H1 (cell line): ENCODE data around the gene ADCY3. TPM values are rescaled to one million over a fixed set of nuclear protein-coding genes. Genes with fewer than 3 reads are reported as not detected.

Source experiments
- CTCF ChIA-PET: fragments of 300-600 bp; sonication (Branson Sonifier 250); formaldehyde crosslinking; loops from one replicate; lab custom pipeline; 2021; ENCODE audit not compliant: partially characterized antibody; lab: Charles Lee
- POLR2A ChIA-PET: fragments of 300-600 bp; sonication (Branson Sonifier 250); formaldehyde crosslinking; loops from one replicate; lab custom pipeline; 2021; ENCODE audit warnings: inconsistent platforms; ENCODE audit not compliant: partially characterized antibody; lab: Charles Lee
- DNase-seq, 2 experiments: peaks; one replicate each; pipeline versions ENCODE4 v3.0.0 to v3.0.0-alpha.2; 2010 to 2022; ENCODE audit warnings: low spot score in 2 of 2, low read depth in 1 of 2, mixed read lengths in 1 of 2
- FAIRE-seq: peaks from 2 replicates; lab custom pipeline; 2011; peaks lifted over from hg19 to GRCh38; lab: Jason Lieb, UNC
- H2AFZ ChIP-seq: 2 replicates; pipeline ENCODE4 v1.8.1; 2012; ENCODE audit warnings: low read length, inconsistent platforms
- H2AK5ac ChIP-seq: 2 replicates; pipeline ENCODE4 v1.6.1; 2013; ENCODE audit warnings: low read depth, low read length
- H2BK120ac ChIP-seq: replicated peaks from 2 replicates; pipeline ENCODE3; 2013; ENCODE audit warnings: low read depth, low read length, inconsistent platforms
- H2BK12ac ChIP-seq: 2 replicates; pipeline ENCODE4 v1.6.1; 2013; ENCODE audit warnings: low read depth, low read length
- H2BK15ac ChIP-seq: 2 replicates; pipeline ENCODE4 v1.6.1; 2013; ENCODE audit warnings: low read length
- H2BK20ac ChIP-seq: 2 replicates; pipeline ENCODE4 v1.6.1; 2013; ENCODE audit warnings: low read length
- H2BK5ac ChIP-seq: 2 replicates; pipeline ENCODE4 v1.6.1; 2013; ENCODE audit warnings: low read depth, low read length
- H3K14ac ChIP-seq: 2 replicates; pipeline ENCODE4 v1.6.1; 2013; ENCODE audit warnings: inconsistent platforms; ENCODE audit not compliant: insufficient read length
- H3K18ac ChIP-seq: 2 replicates; pipeline ENCODE4 v1.6.1; 2013; ENCODE audit warnings: low read length; ENCODE audit errors: extremely low read depth
- H3K23ac ChIP-seq: 2 replicates; pipeline ENCODE4 v1.6.1; 2013; ENCODE audit warnings: inconsistent platforms; ENCODE audit not compliant: insufficient read length
- H3K23me2 ChIP-seq: 2 replicates; pipeline ENCODE4 v1.6.1; 2013; ENCODE audit warnings: low read depth, low read length
- H3K27ac ChIP-seq: 2 replicates; pipeline ENCODE4 v1.6.1; 2011; ENCODE audit warnings: low read depth, low read length, inconsistent platforms
- H3K27me3 ChIP-seq, 4 experiments: replicated peaks in 1 of 4; 1 replicate in 1 of 4; 2 replicates in 3 of 4; pipeline versions ENCODE4 v1.6.1 to v1.8.1; 2011 to 2013; ENCODE audit warnings: low read length in 3 of 4, mild to moderate bottlenecking in 3 of 4, inconsistent platforms in 2 of 4, mixed read lengths in 2 of 4, moderate library complexity in 1 of 4; ENCODE audit not compliant: control insufficient read depth in 3 of 4, insufficient read depth in 3 of 4; ENCODE audit errors: extremely low read depth in 1 of 4
- H3K36me3 ChIP-seq, 4 experiments: 2 replicates each; pipeline versions ENCODE4 v1.6.1 to v1.8.1; 2011 to 2013; ENCODE audit warnings: mild to moderate bottlenecking in 4 of 4, low read length in 3 of 4, moderate library complexity in 2 of 4, control low read depth in 1 of 4, inconsistent platforms in 1 of 4; ENCODE audit not compliant: insufficient read depth in 4 of 4, control insufficient read depth in 2 of 4
- H3K4ac ChIP-seq: replicated peaks from 2 replicates; pipeline ENCODE3; 2013; ENCODE audit warnings: low read length, low read depth, mixed read lengths, inconsistent platforms; ENCODE audit not compliant: insufficient read length
- H3K4me1 ChIP-seq, 4 experiments: replicated peaks in 1 of 4; 1 replicate in 1 of 4; 2 replicates in 3 of 4; pipeline versions ENCODE4 v1.6.1 to v1.8.1; 2011 to 2013; ENCODE audit warnings: low read length in 3 of 4, inconsistent platforms in 2 of 4, mixed read lengths in 1 of 4; ENCODE audit not compliant: insufficient read depth in 4 of 4, control insufficient read depth in 3 of 4
- H3K4me2 ChIP-seq, 2 experiments: 2 replicates each; pipeline versions ENCODE4 v1.6.1 to v1.8.1; 2011 to 2013; ENCODE audit warnings: low read depth in 2 of 2, low read length in 2 of 2, control low read depth in 1 of 2, inconsistent platforms in 1 of 2, mild to moderate bottlenecking in 1 of 2; ENCODE audit not compliant: insufficient read depth in 1 of 2
- H3K4me3 ChIP-seq, 4 experiments: fragments of 200-600, 300-600 bp in 1 of 4; sonication (generic), shearing (Covaris generic), sonication (Bioruptor Twin) in 1 of 4; 2 replicates each; pipeline versions ENCODE4 v1.5.1 to v1.8.1; 2011 to 2016; ENCODE audit warnings: low read length in 4 of 4, low read depth in 3 of 4, control low read depth in 2 of 4, inconsistent platforms in 2 of 4, mild to moderate bottlenecking in 2 of 4, mixed read lengths in 1 of 4, moderate library complexity in 1 of 4; ENCODE audit not compliant: insufficient read depth in 2 of 4; ENCODE audit errors: extremely low read depth in 1 of 4
- H3K56ac ChIP-seq: replicated peaks from 2 replicates; pipeline ENCODE3; 2013; ENCODE audit warnings: low read depth, mild to moderate bottlenecking, mixed read lengths, low read length, inconsistent platforms; ENCODE audit not compliant: insufficient read length
- H3K79me1 ChIP-seq: 2 replicates; pipeline ENCODE4 v1.6.1; 2013; ENCODE audit warnings: low read depth, low read length, control low read depth
- H3K79me2 ChIP-seq, 2 experiments: 2 replicates each; pipeline versions ENCODE4 v1.6.1 to v1.8.1; 2012 to 2013; ENCODE audit warnings: low read length in 2 of 2, mild to moderate bottlenecking in 2 of 2, inconsistent platforms in 1 of 2; ENCODE audit not compliant: insufficient read depth in 2 of 2, control insufficient read depth in 1 of 2
- H3K9ac ChIP-seq, 4 experiments: replicated peaks in 1 of 4; 1 replicate in 1 of 4; 2 replicates in 3 of 4; pipeline versions ENCODE4 v1.6.1 to v1.8.1; 2011 to 2013; ENCODE audit warnings: low read depth in 3 of 4, low read length in 3 of 4, control low read depth in 2 of 4, mild to moderate bottlenecking in 2 of 4, moderate library complexity in 2 of 4, inconsistent platforms in 1 of 4; ENCODE audit errors: extremely low read depth in 1 of 4
- H3K9me3 ChIP-seq, 2 experiments: 2 replicates each; pipeline versions ENCODE4 v1.6.1 to v1.8.1; 2012 to 2013; ENCODE audit warnings: mild to moderate bottlenecking in 2 of 2, moderate library complexity in 2 of 2, control low read depth in 1 of 2, inconsistent platforms in 1 of 2, low read depth in 1 of 2, low read length in 1 of 2, mixed read lengths in 1 of 2; ENCODE audit not compliant: insufficient read depth in 2 of 2
- H4K20me1 ChIP-seq, 2 experiments: replicated peaks in 1 of 2; 2 replicates each; pipeline versions ENCODE3 to v1.8.1; 2011 to 2013; ENCODE audit warnings: inconsistent platforms in 2 of 2, low read length in 2 of 2, mild to moderate bottlenecking in 1 of 2; ENCODE audit not compliant: insufficient read depth in 2 of 2, control insufficient read depth in 1 of 2
- H4K5ac ChIP-seq: 2 replicates; pipeline ENCODE4 v1.6.1; 2013; ENCODE audit warnings: low read length, low read depth, mixed read lengths, inconsistent platforms; ENCODE audit not compliant: insufficient read length
- H4K8ac ChIP-seq: 2 replicates; pipeline ENCODE4 v1.8.0; 2013; ENCODE audit warnings: mild to moderate bottlenecking, moderate library complexity, low read length, inconsistent platforms; ENCODE audit not compliant: insufficient read depth; ENCODE audit errors: extremely low read depth
- H4K91ac ChIP-seq: replicated peaks from 2 replicates; pipeline ENCODE3; 2013; ENCODE audit warnings: low read length, mixed read lengths, inconsistent platforms; ENCODE audit not compliant: insufficient read length
- BACH1 ChIP-seq: IDR thresholded peaks from 2 replicates; pipeline ENCODE4 v1.6.1; 2012; ENCODE audit warnings: low read length, improper control_type of control experiment
- BRCA1 ChIP-seq: IDR thresholded peaks from 2 replicates; pipeline ENCODE4 v1.6.1; 2012; ENCODE audit warnings: low read depth, low read length, improper control_type of control experiment
- CEBPB ChIP-seq: IDR thresholded peaks from 2 replicates; pipeline ENCODE4 v1.6.1; 2012; ENCODE audit warnings: low read depth, low read length
- CREB1 ChIP-seq: IDR thresholded peaks from 2 replicates; pipeline ENCODE4 v1.6.1; 2012; ENCODE audit warnings: inconsistent platforms
- FOSL1 ChIP-seq: IDR thresholded peaks from 2 replicates; pipeline ENCODE4 v1.6.1; 2011; ENCODE audit warnings: mild to moderate bottlenecking, low read depth, low read length, moderate library complexity; ENCODE audit not compliant: insufficient read depth
- JUN ChIP-seq: IDR thresholded peaks from 2 replicates; pipeline ENCODE4 v1.6.1; 2011; ENCODE audit warnings: low read depth, mild to moderate bottlenecking, improper control_type of control experiment, low read length
- RBBP5 ChIP-seq: IDR thresholded peaks from 2 replicates; pipeline ENCODE4 v1.7.1; 2012; ENCODE audit warnings: low read depth, mild to moderate bottlenecking, inconsistent platforms, low read length, moderate library complexity, borderline replicate concordance
- RXRA ChIP-seq: IDR thresholded peaks from 2 replicates; pipeline ENCODE4 v1.6.1; 2011; ENCODE audit warnings: low read depth, mild to moderate bottlenecking, low read length, moderate library complexity; ENCODE audit not compliant: insufficient read depth
- SP1 ChIP-seq: IDR thresholded peaks from 2 replicates; pipeline ENCODE4 v1.6.1; 2011; ENCODE audit warnings: low read depth, low read length
- TBP ChIP-seq: IDR thresholded peaks from 2 replicates; pipeline ENCODE4 v1.6.1; 2011; ENCODE audit warnings: low read depth, low read length, improper control_type of control experiment
- TCF12 ChIP-seq: IDR thresholded peaks from 2 replicates; pipeline ENCODE4 v1.6.1; 2011; ENCODE audit warnings: low read depth, mild to moderate bottlenecking, low read length
- TEAD4 ChIP-seq: IDR thresholded peaks from 2 replicates; pipeline ENCODE4 v1.6.1; 2012; ENCODE audit warnings: low read depth, low read length, inconsistent platforms, mixed read lengths
- WGBS, 2 experiments: shearing (Covaris generic) in 1 of 2; methylation state at CpG; one replicate each; pipeline versions ENCODE4 v1.1.6 to v1.1.7; 2013 to 2015; ENCODE audit warnings: low lambda C conversion rate in 2 of 2, mixed read lengths in 2 of 2, inconsistent platforms in 1 of 2, low coverage in 1 of 2, missing lambda C conversion rate in 1 of 2; ENCODE audit not compliant: insufficient replicate concordance in 2 of 2, insufficient coverage in 1 of 2, insufficient read length in 1 of 2; ENCODE audit errors: extremely low coverage in 1 of 2, missing lambda C conversion rate in 1 of 2; 5-methylcytosine and 5-hydroxymethylcytosine counted together
- polyA plus RNA-seq, 7 experiments: library from polyadenylated mRNA; depleted of rRNA in 3 of 7; stranded (reverse) in 5 of 7; unstranded in 2 of 7; fragments of >200 nt in 5 of 7; fragments of 200-250 nt in 2 of 7; gene quantifications; 1 replicate in 5 of 7; 2 replicates in 1 of 7; 4 replicates in 1 of 7; pipeline versions ENCODE4 v1.2.1 to v1.2.3, GENCODE V29; 2011 to 2013; ENCODE audit warnings: missing spikeins in 2 of 7, mixed read lengths in 2 of 7
- total RNA-seq: library from RNA; stranded (reverse); fragmentation: NEBNext Ultra II Directional; extraction: Animal tissue kit (Norgen Biotek cat#: 25700); gene quantifications from 2 replicates; pipeline ENCODE4 v1.2.1, GENCODE V29; 2021

ADCY3 gene
- total and polyA plus RNA-seq, 2 of the 8 experiments (the other 6 are each of a cell fraction or from before 2014, with no cell fraction given) = 45.1 to 52.9 TPM

GRCh38 chr2:24932715-24933114, 12.7 kb upstream of the ADCY3 start:
- WGBS, 2 experiments = 85% methylated on average over 5 of the region's 5 CpGs; no CpG with 5 or more reads in 1 of the 2 experiments
- Histone ChIP-seq H3K14ac (no peak overlapping the region), H3K23ac (no peak overlapping the region), H3K4me2 (no peak overlapping the region), H3K4me3 (no peak overlapping the region), H3K79me1 (no peaks in the 10 kb centered on the region), H3K27ac (no peak overlapping the region), H4K8ac (no peak overlapping the region), H2BK15ac (no peak overlapping the region), H3K36me3 (no peaks in the 10 kb centered on the region), H3K9ac (no peak overlapping the region), H3K23me2 (no peaks in the 10 kb centered on the region), H3K4ac (no peak overlapping the region), H3K27me3 (no peaks in the 10 kb centered on the region; a peak in 1 of 7 replicates), H4K5ac (no peak overlapping the region), H3K79me2 (no peaks in the 10 kb centered on the region), H3K56ac (no peak overlapping the region), H4K20me1 (no peaks in the 10 kb centered on the region), H3K4me1 (peaks cover 0 to 3% (median under 1%) of the 10 kb centered on the region in 4 experiments; a peak in 4 of 7 replicates), H2BK20ac (no peak overlapping the region), H3K9me3 (no peaks in the 10 kb centered on the region), H4K91ac (no peak overlapping the region), H3K18ac (no peak overlapping the region), H2AFZ (0 out of 2 replicates have a peak overlapping the region, but pooled peaks have one; percentile 51), H2BK12ac (no peak overlapping the region), H2BK120ac (no peak overlapping the region), H2BK5ac (no peak overlapping the region), H2AK5ac (no peak overlapping the region)
- FAIRE-seq (no peak), DNase-seq (peak in 1 of 2 experiments; percentile 35)
- CTCF ChIA-PET = interaction anchor here (1.0 kb wide), 1 partner anchor 46 kb away, joined by 3 read pairs; no protein-coding TSS in a partner anchor
- POLR2A ChIA-PET = interaction anchor here (2.0 kb wide), 1 partner anchor 10 kb away, joined by 5 read pairs; no protein-coding TSS in a partner anchor
- TF ChIP-seq JUN (no peak), CEBPB (no peak), RBBP5 (no peak), BACH1 (no peak), FOSL1 (no peak), BRCA1 (no peak), TEAD4 (no peak), TBP (no peak), RXRA (no peak), TCF12 (no peak), CREB1 (no peak), SP1 (no peak)
